AG08396 (cell line): Measurements from ENCODE around the gene ADGRE3.
"Not testable (repeated sequence)": the region's sequence is repeated elsewhere in the genome, so short reads cannot be mapped to it uniquely, and the experiment has no call there.

Experiments
- DNase-seq: peaks from one replicate; pipeline ENCODE4 v3.0.0; 2012; ENCODE audit warnings: low spot score, mixed read lengths

ADGRE3 gene

GRCh38 chr19:14670408-14670807 is 4.2 kb downstream of the ADGRE3 start:
- DNase-seq, result no peak

- no peak for DNase-seq
Measured at GRCh38 chr19:14669940-14670339, 4.7 kb downstream of the ADGRE3 start.

GRCh38 chr19:14661372-14661924 is 13.2 kb downstream of the ADGRE3 start:
- DNase-seq, result no peak

DNA sequence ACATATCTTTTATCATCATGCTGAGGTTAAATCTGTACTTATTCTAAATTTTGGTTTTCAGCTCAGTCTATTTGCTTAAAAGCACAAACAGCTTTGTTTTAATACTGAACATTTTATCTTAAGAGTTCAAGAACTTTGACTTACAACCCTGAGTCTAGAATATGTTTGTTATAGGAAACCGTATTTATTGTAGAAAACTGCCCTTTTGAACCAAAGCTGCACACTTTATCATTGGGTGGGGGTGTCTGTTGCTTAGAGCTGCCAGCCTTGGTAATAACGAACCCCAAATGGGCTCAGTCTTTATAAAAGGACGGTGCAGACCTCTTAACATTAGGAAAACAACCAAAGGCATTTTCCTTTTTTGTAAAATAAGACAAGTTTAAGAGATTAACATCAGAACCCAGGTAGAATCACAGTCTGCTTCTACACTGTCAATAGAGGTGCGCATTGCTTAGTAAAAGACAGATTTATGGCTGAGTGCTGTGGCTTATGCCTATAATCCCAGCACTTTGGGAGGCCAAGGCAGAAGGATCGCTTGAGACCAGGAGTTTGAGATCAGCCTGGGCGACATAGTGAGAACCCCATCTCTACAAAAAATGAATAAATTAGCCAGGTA is 14.7 kb downstream of the ADGRE3 start:
- DNase-seq, result no peak

- no peak for DNase-seq
Measured at GRCh38 chr19:14655726-14656125, 18.9 kb downstream of the ADGRE3 start.

DNA sequence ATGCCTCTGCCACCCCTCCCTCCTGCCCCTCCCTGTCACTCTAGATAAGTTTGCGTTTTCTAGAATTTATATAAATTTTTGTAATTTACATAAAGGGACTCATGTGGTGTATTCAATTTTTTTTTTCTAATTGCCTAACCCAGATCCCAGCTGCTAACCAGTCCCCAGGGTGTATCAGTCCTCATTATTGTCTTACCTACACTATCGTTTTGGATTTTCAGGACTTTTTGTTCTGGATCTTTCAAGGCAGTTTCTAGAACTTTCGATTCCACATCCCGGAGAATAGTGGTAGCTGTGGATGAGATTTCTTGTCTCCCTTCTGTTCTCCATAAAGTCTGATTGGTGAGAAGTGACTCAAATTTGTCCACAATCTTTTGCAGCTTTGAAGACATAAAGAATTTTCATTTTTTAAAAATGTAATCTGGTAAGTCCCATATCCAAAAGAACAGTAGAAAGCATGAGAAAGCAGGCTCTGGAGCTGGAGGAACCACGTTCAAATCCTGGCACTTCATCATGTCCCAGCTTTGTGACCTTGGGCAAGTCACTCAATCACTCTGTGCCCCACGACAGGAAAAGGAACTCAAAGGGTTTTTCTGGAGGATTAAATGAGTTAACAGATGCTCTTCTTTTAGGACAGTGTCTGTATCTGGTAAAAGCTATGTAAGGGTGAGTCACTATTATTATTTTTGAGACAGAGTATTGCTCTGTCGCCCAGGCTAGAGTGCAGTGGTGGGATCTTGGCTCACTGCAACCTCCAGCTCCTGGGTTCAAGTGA is 19.7 kb downstream of the ADGRE3 start:
- no peak for DNase-seq

DNA sequence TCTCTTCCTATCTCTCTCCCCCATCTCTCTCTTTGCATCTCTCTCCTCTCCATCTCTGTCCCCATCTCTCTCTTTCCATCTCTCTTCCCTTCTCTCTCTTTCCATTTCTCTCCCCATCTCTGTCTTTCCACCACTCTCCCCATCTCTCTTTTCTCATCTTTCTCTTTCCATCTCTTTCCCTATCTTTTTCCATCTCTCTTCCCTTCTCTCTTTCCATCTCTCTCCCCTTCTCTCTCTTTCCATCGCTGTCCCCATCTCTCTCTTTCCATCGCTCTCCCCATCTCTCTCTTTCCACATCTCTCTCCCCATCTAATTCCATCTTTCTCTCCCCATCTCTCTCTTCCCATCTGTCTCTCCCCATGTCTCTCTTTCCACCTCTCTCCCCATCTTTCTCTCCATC is 24.5 kb downstream of the ADGRE3 start:
- DNase-seq, result no peak

DNA sequence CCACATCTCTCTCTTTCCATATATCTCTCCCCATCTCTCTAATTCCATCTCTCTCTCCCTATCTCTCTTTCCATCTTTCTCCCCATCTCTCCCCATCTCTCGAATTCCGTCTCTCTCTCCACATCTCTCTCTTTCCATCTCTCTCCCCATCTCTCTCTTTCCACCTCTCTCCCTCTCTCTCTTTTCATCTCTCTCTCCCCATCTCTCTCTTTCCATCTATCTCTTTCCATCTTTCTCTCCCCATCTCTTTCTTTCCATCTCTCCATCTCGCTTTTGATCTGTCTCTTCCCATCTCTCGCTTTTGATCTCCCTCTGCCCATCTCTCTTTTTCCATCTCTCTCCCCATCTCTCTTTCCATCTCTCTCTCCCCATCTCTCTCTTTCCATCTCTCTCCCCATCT is 25.6 kb downstream of the ADGRE3 start:
- DNase-seq, result no peak

DNA sequence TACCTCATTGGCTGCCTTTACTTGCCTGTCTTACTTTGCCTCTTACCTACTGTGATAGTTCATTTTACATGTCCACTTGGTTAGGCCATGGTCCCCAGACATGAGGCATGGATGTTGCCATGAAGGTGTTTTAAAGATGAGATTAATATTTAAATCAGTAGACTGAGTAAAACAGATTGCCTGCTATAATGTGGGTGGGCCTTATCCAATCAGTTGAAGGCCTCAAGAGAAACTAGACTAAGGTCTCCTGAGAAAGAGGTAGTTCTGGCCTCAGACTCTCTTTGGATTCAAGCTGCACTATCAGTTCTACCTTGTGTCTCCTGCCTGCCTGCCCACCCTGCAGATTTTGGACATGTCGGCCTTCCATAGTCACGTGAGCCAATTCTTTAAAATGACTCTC is 26.1 kb downstream of the ADGRE3 start:
- DNase-seq, result no peak

DNA sequence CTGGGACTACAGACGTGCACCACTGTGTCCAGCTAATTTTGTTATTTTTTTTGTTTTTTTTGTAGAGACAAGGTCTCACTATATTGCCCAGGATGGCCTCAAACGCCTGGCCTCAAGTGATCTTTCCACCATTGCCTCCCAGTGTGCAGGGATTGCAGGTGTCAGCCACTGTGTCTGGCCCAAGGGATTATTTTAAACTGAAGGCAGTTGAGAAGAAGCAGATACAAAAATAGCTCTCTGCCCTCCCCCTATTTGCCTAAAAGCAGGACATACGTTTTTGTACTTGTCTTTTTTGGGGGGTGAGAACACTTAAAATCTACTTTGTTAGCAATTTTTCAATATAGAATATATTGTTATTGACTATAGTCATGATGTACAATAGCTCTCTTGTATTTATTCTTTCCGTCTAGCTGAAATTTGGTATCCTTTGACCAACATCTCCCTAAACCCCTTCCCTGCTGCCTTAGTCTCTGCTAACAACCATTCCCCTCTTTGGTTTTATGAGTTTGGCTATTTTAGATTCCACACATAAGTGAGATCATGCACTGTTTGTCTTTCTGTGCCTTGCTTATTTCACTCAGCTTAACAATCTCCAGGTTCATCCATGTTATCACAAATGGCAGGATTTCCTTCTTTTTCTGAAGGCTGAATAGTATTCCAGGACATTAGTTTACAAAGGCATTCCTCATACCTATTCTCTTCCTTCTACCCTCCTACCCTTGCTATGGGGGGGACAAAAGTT is 34.9 kb downstream of the ADGRE3 start:
- no peak for DNase-seq

DNA sequence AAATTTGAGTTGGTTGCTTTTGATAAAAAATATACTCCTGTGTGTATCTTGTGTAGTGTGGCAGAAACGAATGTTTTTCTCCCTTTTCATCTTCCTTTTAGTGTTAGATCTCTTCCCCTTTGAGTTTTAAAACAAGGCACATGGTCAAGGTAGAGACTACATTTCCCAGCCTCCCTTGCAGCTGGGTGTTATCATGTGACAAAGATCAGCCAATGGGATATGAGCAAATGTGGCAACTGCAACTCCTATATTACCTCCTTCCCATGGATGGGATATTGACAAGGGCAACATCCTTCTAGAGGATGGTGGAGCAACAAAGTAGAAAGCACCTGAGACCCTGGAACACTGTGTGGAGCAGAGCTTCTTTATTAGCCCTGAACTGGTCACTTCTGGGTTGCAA is 42.4 kb downstream of the ADGRE3 start:
- peak; percentile 14 for DNase-seq

DNA sequence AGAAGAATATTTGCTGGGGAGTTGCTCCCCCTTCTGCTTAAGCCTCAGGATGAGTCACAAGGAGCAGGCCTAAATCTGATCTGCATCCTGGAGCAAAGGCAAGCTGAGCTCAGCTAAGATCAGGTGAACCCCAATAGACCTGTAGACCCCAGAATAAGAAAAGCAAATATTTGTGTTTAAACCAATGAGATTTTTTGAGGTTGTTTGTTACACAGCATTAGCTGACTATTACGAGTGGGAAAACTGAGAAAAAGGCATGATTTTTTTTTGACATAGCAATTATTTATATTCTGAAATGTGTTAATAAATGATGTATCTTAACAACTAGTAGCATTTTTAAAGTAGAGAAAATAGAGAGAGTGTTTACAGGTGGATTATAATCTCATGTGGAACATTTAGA is 45.1 kb downstream of the ADGRE3 start:
- no peak for DNase-seq

GRCh38 chr19:14624491-14624890 is 50.2 kb downstream of the ADGRE3 start:
- DNase-seq, result not testable (repeated sequence)

DNA sequence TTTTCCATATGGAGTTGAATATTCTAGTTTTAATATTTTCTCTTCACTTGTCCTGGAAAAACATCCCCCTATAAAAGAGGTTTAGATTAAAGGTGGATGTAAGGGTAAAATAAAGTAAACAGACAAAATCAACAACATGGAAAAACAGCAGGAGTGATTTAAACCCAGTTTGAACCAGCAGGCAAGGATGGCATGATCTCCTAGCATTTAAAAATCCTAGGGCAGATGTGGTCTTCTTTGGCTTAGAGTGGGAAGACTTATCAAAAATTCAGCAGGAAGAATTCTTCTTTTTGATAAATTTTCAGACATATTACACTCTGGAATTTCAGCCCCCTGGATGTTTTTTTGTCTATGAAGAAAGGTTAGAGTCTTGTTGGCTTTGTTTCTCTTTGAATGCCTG is 55.2 kb downstream of the ADGRE3 start:
- DNase-seq, result no peak

- no peak for DNase-seq
Measured at GRCh38 chr19:14616407-14616806, 58.2 kb downstream of the ADGRE3 start.

- no peak for DNase-seq
Measured at GRCh38 chr19:14615623-14616022, 59.0 kb downstream of the ADGRE3 start.

- DNase-seq, result no peak
Measured at GRCh38 chr19:14614099-14614412, 60.6 kb downstream of the ADGRE3 start.

- DNase-seq, result not testable (repeated sequence)
Measured at GRCh38 chr19:14613399-14614098, 61.1 kb downstream of the ADGRE3 start.

GRCh38 chr19:14612657-14613056 is 62.0 kb downstream of the ADGRE3 start:
- DNase-seq, result no peak

DNA sequence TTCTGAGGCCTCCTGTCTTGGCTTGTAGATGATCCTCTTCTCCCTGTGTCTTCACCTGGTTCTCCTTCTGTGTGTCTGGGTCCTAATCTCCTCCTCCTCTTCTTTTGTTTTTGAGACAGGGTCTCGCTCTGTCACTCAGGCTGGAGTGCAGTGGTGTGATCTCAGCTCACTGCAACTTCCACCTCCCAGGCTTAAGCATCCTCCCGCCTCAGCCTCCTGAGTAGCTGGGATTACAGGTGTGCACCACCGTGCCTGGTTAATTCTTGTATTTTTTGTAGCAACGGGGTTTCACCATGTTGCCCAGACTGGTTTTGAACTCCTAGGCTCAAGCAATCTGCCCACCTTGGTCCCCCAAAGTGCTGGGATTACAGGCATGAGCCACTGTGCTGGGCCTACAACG is 62.4 kb downstream of the ADGRE3 start:
- not testable (repeated sequence) for DNase-seq

GRCh38 chr19:14611051-14611450 is 63.6 kb downstream of the ADGRE3 start:
- DNase-seq, result no peak

GRCh38 chr19:14606627-14607026 is 68.0 kb downstream of the ADGRE3 start:
- no peak for DNase-seq
